Measurements from ENCODE around the gene TAF6L.
"Not testable (repeated sequence)": the region's sequence is repeated elsewhere in the genome, so short reads cannot be mapped to it uniquely, and the experiment has no call there.

Gene TAF6L

GRCh38 chr11:62771144-62772021 is at the start of gene TAF6L:
TAF6L (plus strand) TSS chr11:62771396; CDS start chr11:62775784, 4,388 bp downstream.
- peak; percentile 98 to 99 for DNase-seq

GRCh38 chr11:62721994-62722393 is 49.2 kb upstream of the TAF6L start:
- peak in 1 of 2 experiments; percentile 39 for DNase-seq

- no peak for DNase-seq
Measured at GRCh38 chr11:62724171-62724570, 47.0 kb upstream of the TAF6L start.

- DNase-seq: peak in 1 of 2 experiments; percentile 19
Measured at GRCh38 chr11:62725646-62726045, 45.5 kb upstream of the TAF6L start.

GRCh38 chr11:62726156-62726914 is 44.9 kb upstream of the TAF6L start:
- peak in 1 of 2 experiments; percentile 52 for DNase-seq

- DNase-seq: no peak
Measured at GRCh38 chr11:62726915-62727164, 44.4 kb upstream of the TAF6L start.

GRCh38 chr11:62727165-62727871 is 43.9 kb upstream of the TAF6L start, which contains the start of gene HNRNPUL2:
HNRNPUL2 (minus strand) TSS chr11:62727457; CDS start chr11:62727156, 301 bp downstream.
- DNase-seq: peak; percentile 99 to 100

- DNase-seq: peak; percentile 99
Measured at GRCh38 chr11:62727872-62728170, 43.4 kb upstream of the TAF6L start.

- peak; percentile 93 to 96 for DNase-seq
Measured at GRCh38 chr11:62728171-62728988, 42.8 kb upstream of the TAF6L start, which contains the start of gene TTC9C. TTC9C (plus strand) TSS chr11:62728486; CDS start chr11:62728849, 363 bp downstream.

- not testable (repeated sequence) for DNase-seq
Measured at GRCh38 chr11:62730076-62730475, 41.1 kb upstream of the TAF6L start.

- DNase-seq: peak; percentile 60 to 68
Measured at GRCh38 chr11:62732830-62733229, 38.4 kb upstream of the TAF6L start.

- DNase-seq: no peak
Measured at GRCh38 chr11:62737196-62737595, 34.0 kb upstream of the TAF6L start.

- peak; percentile 82 to 90 for DNase-seq
Measured at GRCh38 chr11:62747475-62748160, 23.6 kb upstream of the TAF6L start.

- not testable (repeated sequence) for DNase-seq
Measured at GRCh38 chr11:62749931-62750330, 21.3 kb upstream of the TAF6L start.

- DNase-seq: no peak
Measured at GRCh38 chr11:62752177-62752785, 18.9 kb upstream of the TAF6L start.

GRCh38 chr11:62752994-62753735 is 18.0 kb upstream of the TAF6L start:
- DNase-seq: no peak

- DNase-seq: peak; percentile 100
Measured at GRCh38 chr11:62753736-62754603, 17.2 kb upstream of the TAF6L start, which contains the start of gene ZBTB3. ZBTB3 (minus strand) TSS chr11:62754160; CDS start chr11:62753664, 496 bp downstream.

GRCh38 chr11:62755086-62755615 is 16.0 kb upstream of the TAF6L start:
- DNase-seq: no peak

Data from NCI-H526 (cell line).